SKM-1 (cell line): ENCODE measurements around the gene MEF2A.

ENCODE experiments used
- DNase-seq: peaks from one replicate; lab custom pipeline; 2025; ENCODE audit not compliant: unreplicated experiment; lab: John Stamatoyannopoulos, UW

Gene MEF2A

DNA sequence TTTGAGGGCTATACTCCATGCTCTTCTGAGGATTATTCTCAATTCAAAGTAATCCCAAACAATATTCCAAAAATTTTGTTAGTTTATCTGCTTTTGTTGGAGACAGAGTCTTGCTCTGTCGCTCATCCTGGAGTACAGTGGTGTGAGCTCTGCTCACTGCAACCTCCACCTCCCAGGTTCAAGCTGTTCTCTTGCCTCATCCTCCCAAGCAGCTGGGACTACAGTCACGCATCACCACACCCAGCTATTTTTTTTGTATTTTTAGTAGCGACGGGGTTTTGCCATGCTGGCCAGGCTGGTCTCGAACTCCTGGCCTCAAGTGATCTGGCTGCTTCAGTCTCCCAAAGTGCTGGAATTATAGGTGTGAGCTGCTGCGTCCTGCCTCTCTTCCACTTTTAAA lies 39.1 kb downstream of the MEF2A start:
- no peak for DNase-seq

GRCh38 chr15:99605490-99605931 lies 39.7 kb downstream of the MEF2A start:
- DNase-seq, result no peak

DNA sequence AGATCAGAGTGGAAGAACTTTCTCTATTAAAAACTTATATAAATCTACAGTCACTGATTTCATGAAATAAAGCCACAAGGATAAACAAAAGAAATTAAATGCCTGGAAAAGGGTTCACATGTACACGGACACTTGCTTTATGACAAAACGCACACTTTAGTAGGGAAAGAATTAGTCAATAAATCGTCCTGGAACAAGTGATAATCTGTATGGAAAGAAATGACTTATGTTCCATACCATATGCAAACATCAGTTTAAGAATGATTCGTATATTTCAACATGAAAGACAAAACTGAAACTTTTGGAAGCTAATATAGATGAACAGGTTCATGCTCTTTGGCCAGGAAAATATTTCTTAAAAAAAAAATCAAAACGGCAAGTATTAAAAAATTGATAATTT lies 40.2 kb downstream of the MEF2A start:
- no peak for DNase-seq

DNA sequence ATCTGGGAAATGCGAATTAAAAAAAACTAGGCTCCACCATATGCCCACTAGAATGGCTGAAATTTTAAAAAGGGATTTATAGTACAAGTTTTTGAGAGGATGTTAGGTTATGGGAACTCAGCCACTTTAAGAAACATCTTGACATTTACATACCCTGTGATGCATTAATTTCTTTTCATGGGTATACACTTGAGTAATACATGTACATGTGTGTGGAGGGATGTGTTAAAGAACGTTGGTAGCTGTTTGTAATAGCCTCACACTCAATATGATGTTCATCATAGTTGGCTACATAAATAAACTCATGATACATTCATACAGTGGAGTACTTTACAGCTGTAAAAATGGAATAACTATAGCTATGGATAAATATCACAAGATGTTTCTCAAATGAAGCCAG lies 40.9 kb downstream of the MEF2A start:
- no peak for DNase-seq

DNA sequence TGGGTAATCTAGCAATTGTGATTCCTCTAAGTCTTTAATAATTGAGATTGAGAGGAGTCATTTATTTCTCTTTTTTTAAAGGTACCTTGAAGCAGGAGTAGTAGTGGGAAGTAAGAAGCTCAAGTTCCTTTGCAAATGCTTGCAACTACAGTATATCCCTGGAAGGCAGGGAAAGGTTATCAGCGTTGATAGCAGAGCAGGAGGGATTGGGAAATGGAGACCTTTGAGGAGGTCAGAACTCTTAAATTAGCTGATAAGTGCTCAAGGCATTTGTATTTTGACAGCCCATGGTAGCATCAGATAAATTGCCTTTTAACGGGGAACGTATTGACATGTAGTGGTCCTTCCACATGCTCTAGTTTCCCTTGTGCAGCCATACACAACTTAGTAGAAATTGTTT lies 47.7 kb downstream of the MEF2A start:
- DNase-seq, result no peak

DNA sequence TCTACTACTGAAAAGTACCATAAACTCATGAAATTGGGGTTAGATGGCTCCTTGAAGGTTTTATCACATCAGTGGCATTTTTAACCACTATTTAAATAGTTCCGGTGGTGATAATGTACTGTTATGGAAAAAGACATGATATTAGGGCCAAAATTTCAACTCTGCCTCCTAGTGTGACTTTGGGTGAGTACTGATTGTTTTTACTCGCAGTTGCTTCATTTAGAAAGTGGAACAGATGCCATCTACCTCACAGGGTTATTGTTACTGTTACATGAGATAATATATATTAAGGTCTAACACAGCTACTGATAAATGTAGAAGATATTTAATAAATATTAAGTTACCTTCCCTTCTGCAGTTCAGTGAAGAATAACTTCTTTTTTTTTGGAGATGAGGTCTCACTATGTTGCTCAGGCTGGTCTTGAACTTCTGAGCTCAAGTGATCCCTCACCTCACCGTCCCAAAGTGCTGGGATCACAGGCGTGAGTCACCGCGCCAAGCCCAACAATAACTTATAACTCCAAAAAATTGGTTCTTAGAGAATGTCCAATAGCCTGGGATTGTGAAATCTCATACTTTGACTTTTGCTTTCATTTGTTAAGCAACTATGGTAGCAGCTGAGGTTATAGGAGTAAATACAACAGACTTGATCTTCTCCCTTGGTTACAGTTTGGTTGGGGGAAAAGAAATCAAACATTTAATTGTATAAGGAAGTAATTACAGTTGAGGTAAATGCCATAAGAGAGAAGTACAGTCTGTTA lies 48.3 kb downstream of the MEF2A start:
- no peak for DNase-seq

GRCh38 chr15:99614749-99615288 lies 49.0 kb downstream of the MEF2A start:
- DNase-seq, result peak; percentile 64

DNA sequence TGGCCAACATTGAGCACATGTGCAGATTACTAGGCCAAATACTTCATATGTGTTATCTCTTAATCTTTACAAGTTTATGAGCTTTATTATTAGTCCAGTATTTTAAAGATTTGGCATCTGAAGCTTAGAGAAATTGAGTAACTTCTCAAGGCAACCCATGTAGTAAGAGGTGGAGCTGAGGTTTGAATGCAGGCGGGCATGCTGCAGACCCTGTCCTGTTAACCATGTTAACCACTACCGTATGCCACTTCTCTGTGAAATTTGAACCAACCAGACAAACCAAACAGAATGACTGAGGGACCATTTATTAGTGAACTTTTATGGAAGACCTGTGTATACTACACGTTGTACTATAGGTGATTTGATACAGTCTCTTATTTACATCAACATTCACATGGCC lies 49.7 kb downstream of the MEF2A start:
- DNase-seq, result no peak

DNA sequence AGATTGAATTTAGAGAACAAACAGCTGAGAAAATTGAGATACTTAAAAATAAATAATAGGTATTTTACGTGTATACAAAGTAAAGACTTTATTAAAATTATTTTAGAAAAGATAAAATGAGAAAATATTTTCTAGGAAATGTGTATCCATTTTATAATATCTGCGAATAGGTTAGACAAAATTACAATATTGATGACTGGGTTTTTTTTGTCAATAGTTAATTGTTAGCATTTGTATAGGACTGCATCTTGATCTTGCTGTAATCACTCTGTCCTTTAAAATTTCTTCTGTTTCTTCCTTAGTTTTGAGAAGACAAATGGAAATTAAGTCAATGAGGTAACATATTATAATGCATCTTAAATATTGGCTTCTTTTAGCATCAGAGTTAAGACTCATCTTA lies 50.3 kb downstream of the MEF2A start:
- DNase-seq, result no peak

- no peak for DNase-seq
These were observed 51.1 kb downstream of the MEF2A start for GRCh38 chr15:99616773-99617342.

- no peak for DNase-seq
These were observed 53.2 kb downstream of the MEF2A start for GRCh38 chr15:99618941-99619411.

DNA sequence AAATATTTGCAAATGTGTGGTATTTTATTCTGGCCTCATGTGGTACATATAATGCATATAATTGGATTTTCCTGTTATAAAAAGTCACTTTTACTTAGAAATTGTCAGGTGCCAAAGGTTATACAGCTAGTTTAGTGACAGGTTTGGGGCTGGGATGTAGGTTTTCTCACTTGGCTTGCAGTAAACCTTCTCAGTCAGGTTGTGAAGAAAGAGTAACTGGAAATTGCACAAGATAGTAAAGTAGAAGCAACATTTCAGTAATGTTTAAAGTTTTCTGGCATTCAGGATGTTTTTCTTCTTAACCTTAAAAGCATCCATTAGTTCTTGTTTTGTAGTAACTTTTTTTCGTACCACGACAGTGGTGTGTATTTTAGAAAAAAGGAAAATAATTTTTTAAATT lies 53.9 kb downstream of the MEF2A start:
- DNase-seq, result peak; percentile 55

- DNase-seq, result no peak
These were observed 54.4 kb downstream of the MEF2A start for GRCh38 chr15:99620178-99620577.

DNA sequence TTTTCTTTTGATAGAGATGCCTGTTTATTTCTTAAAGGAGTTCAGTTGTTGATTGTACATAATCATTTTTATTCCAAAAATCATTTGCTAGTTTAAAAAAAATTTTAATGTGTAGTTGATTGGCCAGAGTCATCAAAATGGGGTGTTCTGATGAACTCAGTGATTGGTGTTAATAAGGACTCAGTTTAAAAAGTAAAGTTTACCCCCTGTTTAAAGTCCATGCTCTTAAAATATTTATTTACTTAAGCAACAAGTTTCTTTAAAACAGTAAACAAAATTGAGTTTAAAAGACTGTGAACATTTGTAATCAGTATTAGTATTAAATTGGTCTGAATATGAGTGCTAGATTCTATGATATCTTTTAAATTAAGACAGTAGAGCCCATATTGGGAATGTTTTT lies 56.0 kb downstream of the MEF2A start:
- DNase-seq, result no peak

GRCh38 chr15:99628374-99629001 lies 62.7 kb downstream of the MEF2A start:
- DNase-seq, result no peak

DNA sequence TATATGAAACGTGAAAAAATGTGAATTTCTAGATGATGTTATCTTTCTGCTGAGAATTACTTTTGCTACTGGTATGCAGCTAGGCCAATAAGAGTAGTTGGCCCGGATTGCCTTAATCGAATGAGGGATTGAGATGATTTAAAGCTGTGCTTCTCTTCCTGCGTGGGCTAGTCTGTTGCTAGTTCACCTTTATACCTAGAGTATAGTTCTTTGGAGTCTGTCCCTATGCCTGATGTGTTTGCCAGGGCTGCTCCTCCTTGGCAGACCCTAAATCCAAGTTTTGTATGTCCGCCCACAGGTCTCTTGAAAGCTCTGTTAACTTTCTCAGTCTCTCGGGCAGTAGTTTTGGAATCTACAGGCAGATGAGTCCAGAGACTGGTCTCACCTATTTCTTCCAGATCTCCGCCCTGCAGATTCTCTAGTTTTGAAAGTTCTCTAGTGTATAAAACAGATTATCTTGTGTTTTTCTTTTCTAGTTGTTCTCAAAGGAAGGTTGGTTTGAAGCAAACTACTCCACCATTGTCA lies 64.9 kb downstream of the MEF2A start:
- DNase-seq, result no peak

DNA sequence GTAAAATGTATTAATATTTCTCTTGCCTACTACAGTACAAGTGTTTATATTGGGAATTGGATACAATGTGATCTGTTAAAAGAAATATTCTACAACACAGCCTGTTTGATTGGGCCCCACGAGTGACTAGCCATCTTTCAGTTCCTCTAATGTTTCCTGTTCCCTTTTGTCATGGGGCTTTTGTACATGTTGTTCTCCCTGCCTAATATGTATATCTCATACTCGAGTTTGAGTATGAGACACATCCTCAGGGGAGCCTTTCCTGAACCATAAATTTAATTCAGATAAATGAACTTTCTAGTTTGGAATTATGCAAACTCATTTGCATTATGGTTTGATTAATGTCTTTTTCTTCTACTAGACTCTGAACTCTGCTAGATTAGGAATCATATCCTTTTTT lies 65.5 kb downstream of the MEF2A start:
- DNase-seq, result peak; percentile 34

DNA sequence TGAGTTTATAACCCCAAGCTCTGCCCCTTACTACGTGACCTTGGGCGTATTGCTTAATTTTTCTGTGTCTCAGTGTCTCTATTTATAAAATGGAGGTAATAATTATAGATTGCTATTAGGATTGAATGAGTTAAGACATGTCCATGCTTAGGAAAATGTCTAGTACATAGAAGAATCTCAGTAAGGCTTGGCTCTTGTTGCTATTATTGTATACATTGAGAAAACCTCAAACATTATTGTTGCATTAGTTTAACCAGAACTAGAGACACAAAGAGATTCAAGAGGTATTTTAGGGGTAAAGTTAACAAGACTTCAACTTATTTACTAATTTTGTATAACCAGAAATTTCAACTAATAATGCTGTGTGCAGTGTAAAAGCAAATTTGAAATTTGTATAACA lies 66.7 kb downstream of the MEF2A start:
- no peak for DNase-seq

GRCh38 chr15:99633655-99634054 lies 67.9 kb downstream of the MEF2A start:
- DNase-seq, result no peak

DNA sequence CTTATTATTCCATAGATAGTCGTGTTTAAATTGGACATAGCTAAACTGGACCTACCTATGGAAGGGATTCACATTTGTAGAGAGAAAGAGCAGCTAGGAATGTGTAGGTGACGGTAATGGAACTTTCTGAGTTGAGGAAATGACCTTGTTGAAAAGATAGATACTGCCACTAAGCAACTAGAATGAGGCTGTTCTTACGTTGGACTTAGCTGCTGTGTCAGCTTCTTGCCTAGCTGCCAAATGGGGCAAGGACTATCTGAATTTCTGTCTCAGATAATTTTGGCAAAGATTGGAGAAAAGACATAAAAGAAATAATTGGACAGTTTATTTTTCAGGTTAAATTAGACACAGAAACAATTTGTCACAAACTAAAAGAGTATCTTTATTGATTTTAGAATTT lies 68.8 kb downstream of the MEF2A start:
- DNase-seq, result no peak

DNA sequence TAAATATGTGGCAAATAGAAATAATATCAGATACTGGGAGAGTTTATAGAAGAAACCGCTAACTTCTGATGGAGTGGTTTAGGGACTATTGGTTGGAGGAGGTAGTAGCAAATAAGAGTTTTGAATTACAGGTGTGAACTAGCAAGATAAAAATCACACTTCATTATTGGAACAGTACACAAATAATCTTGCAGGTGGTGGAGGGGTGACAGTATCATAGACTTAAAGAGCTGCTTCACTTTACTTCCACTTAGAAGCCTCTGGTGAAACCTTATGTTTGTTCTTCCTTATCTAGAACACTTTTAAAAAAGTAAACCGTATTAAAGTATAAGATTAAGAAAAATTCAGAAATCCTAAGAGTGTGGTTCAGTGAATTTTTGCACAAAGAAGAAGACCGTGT lies 69.4 kb downstream of the MEF2A start:
- DNase-seq, result no peak

DNA sequence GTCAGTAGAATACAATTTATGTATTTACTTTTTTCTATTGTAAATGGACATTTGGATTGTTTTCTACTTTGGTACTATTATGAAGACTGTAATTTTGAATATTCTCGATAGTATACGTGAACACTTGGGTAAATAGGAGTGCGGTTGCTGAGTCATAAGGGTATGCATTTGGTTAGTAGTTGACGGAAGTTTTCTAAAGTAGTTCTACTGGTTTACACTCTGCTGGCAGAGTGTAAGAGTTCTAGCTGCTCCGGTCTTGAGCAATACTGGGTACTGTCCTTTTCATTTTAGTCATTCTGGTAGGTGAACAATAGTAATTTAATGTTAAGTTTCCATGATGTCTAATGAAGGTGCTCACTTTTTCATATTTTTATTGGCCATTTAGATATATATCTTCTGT lies 70.0 kb downstream of the MEF2A start:
- no peak for DNase-seq
